SU-DHL-6 (cell line): ENCODE measurements around the gene HMSD.

Experiments used
- H2AFZ ChIP-seq: fragments of 200-600 bp; sonication (generic); 2 replicates; pipeline ENCODE4 v1.6.1; 2014; ENCODE audit warnings: low read depth, mild to moderate bottlenecking, moderate library complexity, mixed read lengths, antibody characterized with exemption, low read length; ENCODE audit not compliant: severe bottlenecking
- H3F3A ChIP-seq: fragments of 200-600 bp; shearing (Covaris generic); 2 replicates; pipeline ENCODE4 v1.6.0; 2016; ENCODE audit warnings: antibody characterized with exemption, mild to moderate bottlenecking; ENCODE audit not compliant: insufficient read depth
- H3K27ac ChIP-seq: fragments of 200-600 bp; sonication (generic); 2 replicates; pipeline ENCODE4 v1.5.1; 2016; ENCODE audit warnings: low read depth, mild to moderate bottlenecking, low read length, moderate library complexity, mixed read lengths
- H3K27me3 ChIP-seq: fragments of 200-600 bp; sonication (generic), shearing (Covaris generic); 2 replicates; pipeline ENCODE4 v1.6.0; 2014; ENCODE audit warnings: mild to moderate bottlenecking, low read length
- H3K36me3 ChIP-seq: fragments of 200-600 bp; sonication (generic); 2 replicates; pipeline ENCODE4 v1.6.1; 2014; ENCODE audit warnings: mild to moderate bottlenecking, low read length, mixed read lengths
- H3K4me2 ChIP-seq: fragments of 300-600, 200-600 bp; shearing (Covaris generic), sonication (generic); 2 replicates; pipeline ENCODE4 v1.6.0; 2014; ENCODE audit warnings: low read length, low read depth, mild to moderate bottlenecking; ENCODE audit not compliant: poor library complexity, severe bottlenecking
- H3K4me3 ChIP-seq: fragments of 200-600 bp; sonication (generic); 2 replicates; pipeline ENCODE4 v1.5.1; 2014; ENCODE audit warnings: antibody characterized with exemption, low read length, mild to moderate bottlenecking, mixed read lengths; ENCODE audit not compliant: insufficient read depth, poor library complexity, severe bottlenecking
- H3K79me2 ChIP-seq: fragments of 200-600 bp; sonication (generic); 2 replicates; pipeline ENCODE4 v1.6.1; 2014; ENCODE audit warnings: mild to moderate bottlenecking, low read length, moderate library complexity; ENCODE audit not compliant: insufficient read depth
- H3K9ac ChIP-seq: fragments of 200-600 bp; sonication (generic); 2 replicates; pipeline ENCODE4 v1.7.0; 2014; ENCODE audit warnings: mild to moderate bottlenecking, low read length
- H3K9me2 ChIP-seq: fragments of 200-600 bp; sonication (generic); replicated peaks from 2 replicates; pipeline ENCODE4 v1.6.1; 2014; ENCODE audit warnings: low read length; ENCODE audit not compliant: insufficient read depth
- H3K9me3 ChIP-seq: fragments of 200-600 bp; sonication (generic); 2 replicates; pipeline ENCODE4 v1.6.1; 2014; ENCODE audit warnings: low read length, mixed read lengths; ENCODE audit not compliant: insufficient read depth
- H4K20me1 ChIP-seq: fragments of 200-600 bp; sonication (generic); 2 replicates; pipeline ENCODE4 v1.6.1; 2014; ENCODE audit warnings: low read depth, mild to moderate bottlenecking, antibody characterized with exemption, low read length, moderate library complexity, mixed read lengths
- CTCF ChIP-seq: fragments of 200-600 bp; sonication (generic); IDR thresholded peaks from one replicate; pipeline ENCODE4 v1.5.1; 2017; ENCODE audit warnings: antibody characterized with exemption, mild to moderate bottlenecking, low read length, moderate library complexity; ENCODE audit not compliant: insufficient read depth, poor library complexity, severe bottlenecking
- EZH2phosphoT487 ChIP-seq: fragments of 200-600 bp; sonication (generic), shearing (Covaris generic); conservative IDR thresholded peaks from 2 replicates; pipeline ENCODE4 v1.6.1; 2018; ENCODE audit warnings: mild to moderate bottlenecking, antibody characterized with exemption, low read length, moderate library complexity, mixed read lengths

HMSD gene

GRCh38 chr18:63956755-63957154 is 7.7 kb downstream of the HMSD start:
- H3K4me3 ChIP-seq, result no peak overlapping the region
- no peak overlapping the region for H2AFZ ChIP-seq
- TF ChIP-seq CTCF, result no peak
- TF ChIP-seq EZH2phosphoT487, result no peak
- no peaks in the 10 kb centered on the region for H4K20me1 ChIP-seq
- no peaks in the 10 kb centered on the region for H3K36me3 ChIP-seq
- H3K27me3 ChIP-seq, result no peaks in the 10 kb centered on the region
- H3K9me2 ChIP-seq, result no peaks in the 10 kb centered on the region
- no peak overlapping the region for H3K4me2 ChIP-seq
- H3K9ac ChIP-seq, result no peak overlapping the region
- no peaks in the 10 kb centered on the region for H3K79me2 ChIP-seq
- H3K27ac ChIP-seq, result no peak overlapping the region
- no peaks in the 10 kb centered on the region for H3F3A ChIP-seq
- H3K9me3 ChIP-seq, result no peaks in the 10 kb centered on the region

GRCh38 chr18:63960891-63961290 is 11.8 kb downstream of the HMSD start:
- H3K4me3 ChIP-seq, result no peak overlapping the region
- no peaks in the 10 kb centered on the region for H3F3A ChIP-seq
- H3K27me3 ChIP-seq, result no peaks in the 10 kb centered on the region
- H3K4me2 ChIP-seq, result no peak overlapping the region
- H3K36me3 ChIP-seq, result no peaks in the 10 kb centered on the region
- no peak overlapping the region for H3K27ac ChIP-seq
- TF ChIP-seq CTCF, result no peak
- no peak for TF ChIP-seq EZH2phosphoT487
- no peaks in the 10 kb centered on the region for H4K20me1 ChIP-seq
- no peak overlapping the region for H2AFZ ChIP-seq
- H3K9ac ChIP-seq, result no peak overlapping the region
- H3K9me3 ChIP-seq, result no peaks in the 10 kb centered on the region
- no peaks in the 10 kb centered on the region for H3K9me2 ChIP-seq
- no peaks in the 10 kb centered on the region for H3K79me2 ChIP-seq

GRCh38 chr18:63961435-63961980 is 12.4 kb downstream of the HMSD start:
- H3K9me2 ChIP-seq, result no peaks in the 10 kb centered on the region
- no peaks in the 10 kb centered on the region for H3K79me2 ChIP-seq
- no peaks in the 10 kb centered on the region for H3F3A ChIP-seq
- no peak overlapping the region for H3K9ac ChIP-seq
- H3K27me3 ChIP-seq, result no peaks in the 10 kb centered on the region
- no peak overlapping the region for H3K27ac ChIP-seq
- no peaks in the 10 kb centered on the region for H3K9me3 ChIP-seq
- H3K4me2 ChIP-seq, result no peak overlapping the region
- no peak for TF ChIP-seq EZH2phosphoT487
- no peak for TF ChIP-seq CTCF
- no peak overlapping the region for H2AFZ ChIP-seq
- no peak overlapping the region for H3K4me3 ChIP-seq
- H3K36me3 ChIP-seq, result no peaks in the 10 kb centered on the region
- no peaks in the 10 kb centered on the region for H4K20me1 ChIP-seq
